ENCODE measurements around the gene PAM.

Gene PAM

GRCh38 chr5:102901424-102902134 is 146.5 kb downstream of the PAM start:
- Histone ChIP-seq H3K4me3 (replicated peaks; ENCODE audit: insufficient read depth, low read length) (no peak overlapping the region), H3K27ac (replicated peaks) (no peak overlapping the region), H3K27me3 (ENCODE audit: insufficient read depth, poor library complexity, severe bottlenecking) (no peaks in the 10 kb centered on the region)
- DNase-seq (ENCODE audit: low read depth in 1 of 2, low spot score in 1 of 2): no peak
- TF ChIP-seq POLR2AphosphoS5 (IDR thresholded peaks at IDR 0.05; ENCODE audit: low read depth) (no peak), GABPA (IDR thresholded peaks at IDR 0.05; ENCODE audit: low read depth) (no peak), CTCF (IDR thresholded peaks at IDR 0.05; ENCODE audit: insufficient read depth, low read length) (no peak), SPI1 (IDR thresholded peaks at IDR 0.05; ENCODE audit: borderline replicate concordance, low read depth) (no peak)
- TF ChIP-seq, protein P1, sequence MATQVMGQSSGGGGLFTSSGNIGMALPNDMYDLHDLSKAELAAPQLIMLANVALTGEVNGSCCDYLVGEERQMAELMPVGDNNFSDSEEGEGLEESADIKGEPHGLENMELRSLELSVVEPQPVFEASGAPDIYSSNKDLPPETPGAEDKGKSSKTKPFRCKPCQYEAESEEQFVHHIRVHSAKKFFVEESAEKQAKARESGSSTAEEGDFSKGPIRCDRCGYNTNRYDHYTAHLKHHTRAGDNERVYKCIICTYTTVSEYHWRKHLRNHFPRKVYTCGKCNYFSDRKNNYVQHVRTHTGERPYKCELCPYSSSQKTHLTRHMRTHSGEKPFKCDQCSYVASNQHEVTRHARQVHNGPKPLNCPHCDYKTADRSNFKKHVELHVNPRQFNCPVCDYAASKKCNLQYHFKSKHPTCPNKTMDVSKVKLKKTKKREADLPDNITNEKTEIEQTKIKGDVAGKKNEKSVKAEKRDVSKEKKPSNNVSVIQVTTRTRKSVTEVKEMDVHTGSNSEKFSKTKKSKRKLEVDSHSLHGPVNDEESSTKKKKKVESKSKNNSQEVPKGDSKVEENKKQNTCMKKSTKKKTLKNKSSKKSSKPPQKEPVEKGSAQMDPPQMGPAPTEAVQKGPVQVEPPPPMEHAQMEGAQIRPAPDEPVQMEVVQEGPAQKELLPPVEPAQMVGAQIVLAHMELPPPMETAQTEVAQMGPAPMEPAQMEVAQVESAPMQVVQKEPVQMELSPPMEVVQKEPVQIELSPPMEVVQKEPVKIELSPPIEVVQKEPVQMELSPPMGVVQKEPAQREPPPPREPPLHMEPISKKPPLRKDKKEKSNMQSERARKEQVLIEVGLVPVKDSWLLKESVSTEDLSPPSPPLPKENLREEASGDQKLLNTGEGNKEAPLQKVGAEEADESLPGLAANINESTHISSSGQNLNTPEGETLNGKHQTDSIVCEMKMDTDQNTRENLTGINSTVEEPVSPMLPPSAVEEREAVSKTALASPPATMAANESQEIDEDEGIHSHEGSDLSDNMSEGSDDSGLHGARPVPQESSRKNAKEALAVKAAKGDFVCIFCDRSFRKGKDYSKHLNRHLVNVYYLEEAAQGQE (IDR thresholded peaks at IDR 0.05; ENCODE audit: insufficient replicate concordance, low read depth): no peak

GRCh38 chr5:102902135-102902448 is 147.0 kb downstream of the PAM start:
- Histone ChIP-seq H3K4me3 (replicated peaks; ENCODE audit: insufficient read depth, low read length) (no peak overlapping the region), H3K27me3 (ENCODE audit: insufficient read depth, poor library complexity, severe bottlenecking) (no peaks in the 10 kb centered on the region), H3K27ac (replicated peaks) (no peak overlapping the region)
- TF ChIP-seq SPI1 (IDR thresholded peaks at IDR 0.05; ENCODE audit: borderline replicate concordance, low read depth): no peak
- DNase-seq (ENCODE audit: low read depth in 1 of 2, low spot score in 1 of 2): no peak

DNA sequence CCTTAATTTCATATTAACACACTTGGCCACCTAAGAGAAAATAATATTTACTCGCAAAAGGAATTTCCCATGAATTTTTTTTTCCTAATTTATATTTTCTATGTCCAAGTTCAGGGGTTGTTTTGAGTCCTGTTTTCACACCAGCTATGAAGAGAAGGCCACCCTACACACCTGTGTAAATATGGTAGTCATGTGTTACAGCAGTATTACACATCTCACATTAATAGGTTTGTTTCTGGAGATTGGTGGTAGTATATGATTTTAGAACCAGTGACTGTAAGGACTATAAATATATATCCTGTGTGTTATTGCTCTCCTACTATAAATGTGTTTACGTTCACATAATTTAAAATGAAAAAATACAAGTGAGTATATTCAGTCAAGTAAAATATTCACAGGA is 147.5 kb downstream of the PAM start:
- H3K27me3 ChIP-seq (ENCODE audit: insufficient read depth, poor library complexity, severe bottlenecking): no peaks in the 10 kb centered on the region
- DNase-seq (ENCODE audit: low read depth in 1 of 2, low spot score in 1 of 2): no peak
- no peak overlapping the region for H3K4me3 ChIP-seq (replicated peaks; ENCODE audit: insufficient read depth, low read length)
- TF ChIP-seq SPI1 (IDR thresholded peaks at IDR 0.05; ENCODE audit: borderline replicate concordance, low read depth) (no peak), CTCF (IDR thresholded peaks at IDR 0.05; ENCODE audit: insufficient read depth, low read length) (no peak), POLR2AphosphoS5 (IDR thresholded peaks at IDR 0.05; ENCODE audit: low read depth) (no peak), GABPA (IDR thresholded peaks at IDR 0.05; ENCODE audit: low read depth) (no peak)
- TF ChIP-seq, protein P1 (IDR thresholded peaks at IDR 0.05; ENCODE audit: insufficient replicate concordance, low read depth): no peak
- no peak overlapping the region for H3K27ac ChIP-seq (replicated peaks)

DNA sequence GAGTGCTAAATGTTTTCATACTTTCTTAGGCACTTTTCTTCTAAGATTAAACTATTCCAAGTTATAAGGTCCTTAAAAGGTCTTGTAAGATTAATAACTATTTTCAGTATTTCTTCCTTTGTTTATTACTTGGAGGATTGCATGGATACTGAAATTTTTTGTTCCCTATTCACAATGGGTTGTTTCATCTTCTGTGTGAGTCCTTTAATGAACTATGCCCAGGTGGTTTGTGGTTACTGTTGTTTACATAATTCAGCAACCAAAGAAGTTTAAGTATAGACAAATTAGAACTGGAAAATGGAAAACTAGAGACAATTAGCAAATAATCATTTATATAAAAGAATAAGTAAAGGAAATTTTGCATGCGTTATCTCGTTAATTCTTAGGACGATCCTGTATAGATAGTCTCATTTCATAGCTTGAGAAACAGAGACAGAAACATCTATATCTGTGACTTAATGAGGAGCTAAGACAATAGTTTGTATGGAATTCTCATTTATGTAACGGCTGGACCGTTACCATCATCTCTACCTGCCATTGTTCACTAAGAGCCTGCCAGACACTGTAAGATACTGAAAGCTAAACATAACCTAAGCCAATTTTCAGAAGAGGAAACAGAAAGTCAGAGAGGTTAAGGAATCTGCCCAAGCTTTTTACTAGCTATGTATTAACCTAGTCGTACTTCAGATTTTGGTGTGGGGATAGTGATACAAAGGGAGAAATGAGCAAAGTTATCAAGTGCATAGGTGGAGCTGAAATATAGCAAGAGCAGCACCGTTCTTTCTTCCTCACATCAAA is 148.2 kb downstream of the PAM start:
- Histone ChIP-seq H3K4me3 (replicated peaks; ENCODE audit: insufficient read depth, low read length) (no peak overlapping the region), H3K27me3 (ENCODE audit: insufficient read depth, poor library complexity, severe bottlenecking) (no peaks in the 10 kb centered on the region), H3K27ac (replicated peaks) (no peak overlapping the region)
- TF ChIP-seq GABPA (IDR thresholded peaks at IDR 0.05; ENCODE audit: low read depth) (no peak), POLR2AphosphoS5 (IDR thresholded peaks at IDR 0.05; ENCODE audit: low read depth) (no peak), SPI1 (IDR thresholded peaks at IDR 0.05; ENCODE audit: borderline replicate concordance, low read depth) (no peak), CTCF (IDR thresholded peaks at IDR 0.05; ENCODE audit: insufficient read depth, low read length) (no peak)
- TF ChIP-seq, protein P1 (IDR thresholded peaks at IDR 0.05; ENCODE audit: insufficient replicate concordance, low read depth): no peak
- no peak for DNase-seq (ENCODE audit: low read depth in 1 of 2, low spot score in 1 of 2)
